ENCODE data around the gene RBKS.

RBKS gene

GRCh38 chr2:27824401-27824800, 65.8 kb downstream of the RBKS start:
- Histone ChIP-seq H3K27ac (no peak overlapping the region), H3K4me1 (peaks cover 0 to 18% (median 8%) of the 10 kb centered on the region in 4 donors), H3K36me3 (peaks cover 0 to under 1% (median 0%) of the 10 kb centered on the region in 3 donors), H3K27me3 (no peaks in the 10 kb centered on the region), H3K4me3 (no peak overlapping the region), H3K9me3 (peaks cover 0 to 4% (median 0%) of the 10 kb centered on the region in 3 donors)
- intact Hi-C loops (cut with DNase I; ENCODE audit: low total_unique reads): loop anchor here (10.0 kb wide), 1 partner anchor 60 kb away; no protein-coding TSS in a partner anchor
- no peak for DNase-seq
- no peak for TF ChIP-seq CTCF (IDR thresholded peaks at IDR 0.05)

- H3K27ac ChIP-seq: peak overlapping the region; percentile 65 to 68
- intact Hi-C loops (cut with DNase I; ENCODE audit: low total_unique reads): loop anchor here (10.0 kb wide), 1 partner anchor 61 kb away; no protein-coding TSS in a partner anchor
- TF ChIP-seq CTCF (IDR thresholded peaks at IDR 0.05): peak; percentile 50 to 56
- H3K9me3 ChIP-seq: peaks cover 0 to 4% (median 0%) of the 10 kb centered on the region in 3 donors
- H3K4me3 ChIP-seq: peak overlapping the region; percentile 27 to 43
- H3K4me1 ChIP-seq: peaks cover 0 to 18% (median 8%) of the 10 kb centered on the region in 4 donors
- H3K27me3 ChIP-seq: no peaks in the 10 kb centered on the region
- H3K36me3 ChIP-seq: no peaks in the 10 kb centered on the region
- no peak for DNase-seq
Measured at GRCh38 chr2:27823569-27823968, 66.6 kb downstream of the RBKS start.

GRCh38 chr2:27823135-27823534, 67.1 kb downstream of the RBKS start:
- Histone ChIP-seq H3K4me1 (peaks cover 0 to 18% (median 8%) of the 10 kb centered on the region in 4 donors), H3K4me3 (peak overlapping the region; percentile 27 to 43), H3K27ac (peak overlapping the region; percentile 65 to 68), H3K27me3 (no peaks in the 10 kb centered on the region), H3K9me3 (peaks cover 0 to 4% (median 0%) of the 10 kb centered on the region in 3 donors), H3K36me3 (no peaks in the 10 kb centered on the region)
- intact Hi-C loops (cut with DNase I; ENCODE audit: low total_unique reads): loop anchor here (10.0 kb wide), 1 partner anchor 62 kb away; no protein-coding TSS in a partner anchor
- TF ChIP-seq CTCF (IDR thresholded peaks at IDR 0.05): no peak
- DNase-seq: no peak

- peak overlapping the region in 1 of 2 donors; percentile 65 for H3K27ac ChIP-seq
- TF ChIP-seq CTCF (IDR thresholded peaks at IDR 0.05): no peak
- DNase-seq: no peak
- intact Hi-C loops (cut with DNase I; ENCODE audit: low total_unique reads): loop anchor here (10.0 kb wide), 1 partner anchor 63 kb away; no protein-coding TSS in a partner anchor
- H3K9me3 ChIP-seq: peaks cover 0 to 4% (median 0%) of the 10 kb centered on the region in 3 donors
- no peak overlapping the region for H3K4me3 ChIP-seq
- H3K36me3 ChIP-seq: no peaks in the 10 kb centered on the region
- H3K27me3 ChIP-seq: no peaks in the 10 kb centered on the region
- H3K4me1 ChIP-seq: peaks cover 0 to 18% (median 8%) of the 10 kb centered on the region in 4 donors
Measured at GRCh38 chr2:27822049-27822448, 68.1 kb downstream of the RBKS start.

- intact Hi-C loops (cut with DNase I; ENCODE audit: low total_unique reads): no loop called here
- no peak for TF ChIP-seq CTCF (IDR thresholded peaks at IDR 0.05)
- no peaks in the 10 kb centered on the region for H3K4me1 ChIP-seq
- no peak for DNase-seq
- no peaks in the 10 kb centered on the region for H3K27me3 ChIP-seq
- H3K27ac ChIP-seq: no peak overlapping the region
- no peaks in the 10 kb centered on the region for H3K9me3 ChIP-seq
- no peaks in the 10 kb centered on the region for H3K36me3 ChIP-seq
- no peak overlapping the region for H3K4me3 ChIP-seq
Measured at GRCh38 chr2:27815860-27816438, 74.2 kb downstream of the RBKS start.

Data from tibial artery (tissue), 4 donors.